ENCODE measurements around the gene UTP18. TPM values are rescaled to one million over a fixed set of nuclear protein-coding genes. Genes with fewer than 3 reads are reported as not detected.

The UTP18 gene
- total and polyA plus RNA-seq, 2 experiments from 2014 or later: 31.3 to 31.8 TPM

DNA sequence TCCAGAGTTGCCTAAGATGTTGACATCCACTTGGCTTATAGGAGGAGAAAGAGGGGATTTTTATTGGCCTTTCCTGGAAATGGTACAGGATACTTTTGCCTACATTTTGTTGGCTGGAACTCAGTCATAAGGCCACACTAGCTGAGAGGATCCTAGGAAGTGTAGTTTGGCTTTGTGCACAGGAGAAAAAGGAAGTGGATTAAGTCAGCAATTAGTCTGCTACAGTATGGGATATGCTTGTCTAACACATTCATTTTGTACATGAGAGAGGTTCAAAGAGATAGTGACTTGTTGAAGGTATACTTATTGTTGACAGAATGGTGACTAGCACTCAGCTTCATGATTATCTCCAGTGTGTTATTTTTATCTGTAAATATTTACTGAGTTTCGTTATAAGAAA lies 10.3 kb downstream of the UTP18 start:
- Histone ChIP-seq H3K9me2 (replicated peaks; ENCODE audit: insufficient read depth) (no peaks in the 10 kb centered on the region), H3K36me3 (replicated peaks; ENCODE audit: insufficient read depth, low read depth) (no peaks in the 10 kb centered on the region), H4K20me1 (ENCODE audit: insufficient read depth, poor library complexity, severe bottlenecking) (peaks cover 17% of the 10 kb centered on the region), H3K4me1 (ENCODE audit: insufficient read depth) (no peaks in the 10 kb centered on the region), H3K27ac (no peak overlapping the region), H2AFZ (no peak overlapping the region), H3K4me2 (no peak overlapping the region), H3K9me3 (ENCODE audit: low read depth) (no peaks in the 10 kb centered on the region), H3K4me3 (no peak overlapping the region), H3K79me2 (peaks cover 38% of the 10 kb centered on the region), H3K27me3 (no peaks in the 10 kb centered on the region)
- no peak for DNase-seq (ENCODE audit: low spot score)
- TF ChIP-seq EZH2 (IDR thresholded peaks at IDR 0.05; ENCODE audit: borderline replicate concordance): no peak
- 65% methylated on average over 1 of the region's 1 CpG for WGBS (ENCODE audit: low lambda C conversion rate, missing lambda C conversion rate)

GRCh38 chr17:51272812-51273211 lies 12.5 kb downstream of the UTP18 start:
- Histone ChIP-seq H3K27ac (no peak overlapping the region), H3K9me3 (ENCODE audit: low read depth) (no peaks in the 10 kb centered on the region), H3K9me2 (replicated peaks; ENCODE audit: insufficient read depth) (no peaks in the 10 kb centered on the region), H3K4me1 (ENCODE audit: insufficient read depth) (no peaks in the 10 kb centered on the region), H4K20me1 (ENCODE audit: insufficient read depth, poor library complexity, severe bottlenecking) (peaks cover 15% of the 10 kb centered on the region), H3K79me2 (peaks cover 22% of the 10 kb centered on the region), H3K27me3 (no peaks in the 10 kb centered on the region), H2AFZ (no peak overlapping the region), H3K4me3 (no peak overlapping the region), H3K4me2 (no peak overlapping the region), H3K36me3 (replicated peaks; ENCODE audit: insufficient read depth, low read depth) (no peaks in the 10 kb centered on the region)
- WGBS (ENCODE audit: low lambda C conversion rate, missing lambda C conversion rate): 100% methylated on average over 1 of the region's 1 CpG
- DNase-seq (ENCODE audit: low spot score): no peak
- TF ChIP-seq EZH2phosphoT487 (IDR thresholded peaks at IDR 0.05; ENCODE audit: low read depth, severe bottlenecking, unreplicated experiment): no peak
- TF ChIP-seq, protein P1, sequence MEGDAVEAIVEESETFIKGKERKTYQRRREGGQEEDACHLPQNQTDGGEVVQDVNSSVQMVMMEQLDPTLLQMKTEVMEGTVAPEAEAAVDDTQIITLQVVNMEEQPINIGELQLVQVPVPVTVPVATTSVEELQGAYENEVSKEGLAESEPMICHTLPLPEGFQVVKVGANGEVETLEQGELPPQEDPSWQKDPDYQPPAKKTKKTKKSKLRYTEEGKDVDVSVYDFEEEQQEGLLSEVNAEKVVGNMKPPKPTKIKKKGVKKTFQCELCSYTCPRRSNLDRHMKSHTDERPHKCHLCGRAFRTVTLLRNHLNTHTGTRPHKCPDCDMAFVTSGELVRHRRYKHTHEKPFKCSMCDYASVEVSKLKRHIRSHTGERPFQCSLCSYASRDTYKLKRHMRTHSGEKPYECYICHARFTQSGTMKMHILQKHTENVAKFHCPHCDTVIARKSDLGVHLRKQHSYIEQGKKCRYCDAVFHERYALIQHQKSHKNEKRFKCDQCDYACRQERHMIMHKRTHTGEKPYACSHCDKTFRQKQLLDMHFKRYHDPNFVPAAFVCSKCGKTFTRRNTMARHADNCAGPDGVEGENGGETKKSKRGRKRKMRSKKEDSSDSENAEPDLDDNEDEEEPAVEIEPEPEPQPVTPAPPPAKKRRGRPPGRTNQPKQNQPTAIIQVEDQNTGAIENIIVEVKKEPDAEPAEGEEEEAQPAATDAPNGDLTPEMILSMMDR (IDR thresholded peaks at IDR 0.05; ENCODE audit: poor library complexity): no peak
- no peak for TF ChIP-seq EZH2 (IDR thresholded peaks at IDR 0.05; ENCODE audit: borderline replicate concordance)

DNA sequence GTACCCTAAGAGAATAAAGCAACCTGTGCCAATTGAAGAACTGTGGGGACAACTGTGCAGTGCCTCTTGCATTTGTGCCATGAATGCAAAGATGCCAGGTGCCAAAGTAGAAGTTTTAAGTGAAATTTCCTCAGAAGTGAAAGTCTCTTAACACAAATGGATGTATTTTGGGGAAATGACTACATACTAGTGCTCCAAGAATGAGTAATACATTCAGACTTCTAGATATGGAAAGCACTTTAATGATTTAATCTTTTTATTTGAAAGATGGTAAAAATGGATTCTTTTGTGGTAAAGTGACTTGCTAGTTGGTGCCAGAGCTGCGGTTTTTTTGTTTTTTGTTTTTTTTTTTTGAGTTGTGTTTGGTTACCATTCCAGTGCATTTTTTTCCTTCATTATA lies 15.0 kb downstream of the UTP18 start:
- 100% methylated on average over 1 of the region's 1 CpG for WGBS (ENCODE audit: low lambda C conversion rate, missing lambda C conversion rate)
- Histone ChIP-seq H3K4me2 (no peak overlapping the region), H2AFZ (no peak overlapping the region), H3K9me3 (ENCODE audit: low read depth) (no peaks in the 10 kb centered on the region), H3K4me1 (ENCODE audit: insufficient read depth) (no peaks in the 10 kb centered on the region), H4K20me1 (ENCODE audit: insufficient read depth, poor library complexity, severe bottlenecking) (peaks cover 11% of the 10 kb centered on the region), H3K9me2 (replicated peaks; ENCODE audit: insufficient read depth) (no peaks in the 10 kb centered on the region), H3K79me2 (peaks cover 8% of the 10 kb centered on the region), H3K27ac (no peak overlapping the region), H3K27me3 (no peaks in the 10 kb centered on the region), H3K4me3 (no peak overlapping the region), H3K36me3 (replicated peaks; ENCODE audit: insufficient read depth, low read depth) (no peaks in the 10 kb centered on the region)
- DNase-seq (ENCODE audit: low spot score): no peak
- TF ChIP-seq, protein P1 (IDR thresholded peaks at IDR 0.05; ENCODE audit: poor library complexity): no peak
- no peak for TF ChIP-seq EZH2 (IDR thresholded peaks at IDR 0.05; ENCODE audit: borderline replicate concordance)
- TF ChIP-seq EZH2phosphoT487 (IDR thresholded peaks at IDR 0.05; ENCODE audit: low read depth, severe bottlenecking, unreplicated experiment): no peak

DNA sequence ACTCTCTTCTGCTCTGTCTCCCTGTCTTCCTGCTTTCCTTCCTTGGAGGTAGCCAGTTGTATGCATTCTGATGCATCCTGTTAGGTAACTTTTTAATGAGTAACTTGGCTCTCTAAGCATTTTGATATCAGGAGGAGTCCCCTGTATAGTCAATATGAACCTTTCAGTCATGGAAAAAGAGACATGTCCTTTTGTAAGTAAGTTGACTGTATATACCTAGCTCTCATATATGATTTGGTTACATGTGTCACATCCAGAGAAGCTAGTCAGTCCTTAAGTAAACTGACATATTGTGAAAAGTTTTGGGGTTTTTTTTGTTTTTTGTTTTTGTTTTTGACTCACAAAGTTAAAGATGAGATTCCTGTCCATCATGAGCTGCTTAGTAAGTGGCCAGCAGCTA lies 18.8 kb downstream of the UTP18 start:
- Histone ChIP-seq H3K79me2 (no peaks in the 10 kb centered on the region), H3K4me3 (no peak overlapping the region), H4K20me1 (ENCODE audit: insufficient read depth, poor library complexity, severe bottlenecking) (no peaks in the 10 kb centered on the region), H2AFZ (no peak overlapping the region), H3K27ac (no peak overlapping the region), H3K4me1 (ENCODE audit: insufficient read depth) (no peaks in the 10 kb centered on the region), H3K9me2 (replicated peaks; ENCODE audit: insufficient read depth) (no peaks in the 10 kb centered on the region), H3K27me3 (no peaks in the 10 kb centered on the region), H3K9me3 (ENCODE audit: low read depth) (no peaks in the 10 kb centered on the region), H3K36me3 (replicated peaks; ENCODE audit: insufficient read depth, low read depth) (no peaks in the 10 kb centered on the region), H3K4me2 (no peak overlapping the region)
- DNase-seq (ENCODE audit: low spot score): no peak
- no peak for TF ChIP-seq EZH2phosphoT487 (IDR thresholded peaks at IDR 0.05; ENCODE audit: low read depth, severe bottlenecking, unreplicated experiment)
- TF ChIP-seq EZH2 (IDR thresholded peaks at IDR 0.05; ENCODE audit: borderline replicate concordance): no peak

All from hepatocyte (in vitro differentiated cells).